ENCODE results near the gene KRT6C. TPM values are rescaled to one million over a fixed set of nuclear protein-coding genes. Genes with fewer than 3 reads are reported as not detected.
"Not testable (repeated sequence)": the region's sequence is repeated elsewhere in the genome, so short reads cannot be mapped to it uniquely, and the experiment has no call there.

Gene KRT6C
- total RNA-seq, 6 experiments from 2014 or later: 0.15 TPM; not detected in 5

- H3K36me3 ChIP-seq: no peaks in the 10 kb centered on the region
- no peak for DNase-seq
- no peak for TF ChIP-seq CTCF (IDR thresholded peaks at IDR 0.05)
- no peak for TF ChIP-seq POLR2A (IDR thresholded peaks at IDR 0.05)
- ATAC-seq: no peak
- no peak overlapping the region for H3K27ac ChIP-seq
- H3K4me1 ChIP-seq: no peaks in the 10 kb centered on the region
- H3K4me3 ChIP-seq: no peak overlapping the region
- H3K9me3 ChIP-seq: no peaks in the 10 kb centered on the region
- no peaks in the 10 kb centered on the region for H3K27me3 ChIP-seq
- intact Hi-C loops (cut with DNase I): no loop called here
- WGBS (ENCODE audit: insufficient coverage, low coverage, low lambda C conversion rate, missing lambda C conversion rate): 47% methylated on average over 3 of the region's 3 CpGs
Measured at GRCh38 chr12:52454411-52455201, 19.0 kb downstream of the KRT6C start.

- WGBS (ENCODE audit: insufficient coverage, low coverage, low lambda C conversion rate, missing lambda C conversion rate): 76% methylated on average over 3 of the region's 6 CpGs
- intact Hi-C loops (cut with DNase I): no loop called here
Measured at GRCh38 chr12:52452101-52452500, 21.5 kb downstream of the KRT6C start, which contains the start of gene KRT6B. Gene KRT6B, minus strand, starts transcription at chr12:52452146. Its CDS starts 68 bp downstream, at chr12:52452078.

DNA sequence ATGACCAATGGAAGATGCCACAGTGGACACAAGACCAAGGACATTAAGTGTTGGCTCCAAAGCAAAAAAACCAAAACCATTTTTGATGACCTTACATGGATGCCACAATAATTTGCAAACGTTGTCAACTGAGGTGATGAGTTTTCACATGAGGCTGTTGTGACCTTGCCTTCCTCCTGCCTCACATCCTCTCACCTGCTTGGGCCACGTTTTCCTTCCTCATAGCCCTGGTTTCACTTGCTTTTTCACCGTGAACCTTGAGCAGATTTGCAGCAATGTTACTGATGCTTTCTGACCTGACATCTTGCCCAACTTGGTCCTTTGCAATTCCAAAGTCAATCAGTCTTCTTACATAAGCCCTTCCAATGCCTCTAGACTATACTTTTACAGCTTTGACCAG is 25.4 kb downstream of the KRT6C start:
- Histone ChIP-seq H3K36me3 (no peaks in the 10 kb centered on the region), H3K4me3 (no peak overlapping the region), H3K27ac (no peak overlapping the region), H3K27me3 (no peaks in the 10 kb centered on the region), H3K4me1 (no peaks in the 10 kb centered on the region), H3K9me3 (no peaks in the 10 kb centered on the region)
- TF ChIP-seq POLR2A (IDR thresholded peaks at IDR 0.05): no peak
- no peak for TF ChIP-seq CTCF (IDR thresholded peaks at IDR 0.05)
- intact Hi-C loops (cut with DNase I): no loop called here
- ATAC-seq (no peak), DNase-seq (no peak)
- WGBS (ENCODE audit: insufficient coverage, low coverage, low lambda C conversion rate, missing lambda C conversion rate): 28% methylated on average over 3 of the region's 3 CpGs

More at GRCh38 chr12:52452101-52452500, 21.5 kb downstream of the KRT6C start, which contains the start of gene KRT6B:
- DNase-seq: no peak
- TF ChIP-seq CTCF (IDR thresholded peaks at IDR 0.05): no peak
- no peak for TF ChIP-seq POLR2A (IDR thresholded peaks at IDR 0.05)
- Histone ChIP-seq H3K27ac (no peak within 1 kb of the TSS), H3K27me3 (no peaks in the 10 kb centered on the region), H3K36me3 (no peaks in the 10 kb centered on the region), H3K4me1 (no peaks in the 10 kb centered on the region), H3K4me3 (no peak within 1 kb of the TSS), H3K9me3 (no peaks in the 10 kb centered on the region)
- ATAC-seq: no peak

DNA sequence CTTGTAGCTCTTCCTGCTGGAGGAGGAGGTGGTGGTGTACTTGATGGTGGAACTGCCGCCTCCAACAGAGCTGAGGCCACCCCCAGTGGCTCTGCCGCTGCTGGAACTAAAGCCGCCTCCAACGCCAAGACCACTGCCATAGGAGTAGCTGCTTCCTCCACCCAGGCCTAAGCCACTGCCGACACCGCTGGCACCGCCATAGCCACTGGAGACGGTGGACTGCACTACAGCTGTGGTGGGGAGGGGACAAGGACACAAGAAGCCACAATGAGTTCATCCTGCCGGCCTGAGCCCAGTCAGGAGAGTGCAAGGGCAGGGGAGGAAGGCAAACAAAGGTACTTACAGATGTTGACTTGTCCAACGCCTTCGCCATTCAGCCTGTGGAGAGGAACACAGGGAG is 26.4 kb downstream of the KRT6C start:
- WGBS (ENCODE audit: insufficient coverage, low coverage, low lambda C conversion rate, missing lambda C conversion rate): 60% methylated on average over 2 of the region's 11 CpGs
- H3K36me3 ChIP-seq; ATAC-seq; intact Hi-C loops (cut with DNase I); H3K9me3 ChIP-seq; H3K4me3 ChIP-seq; H3K27me3 ChIP-seq; H3K27ac ChIP-seq; H3K4me1 ChIP-seq; DNase-seq: not testable (repeated sequence)

GRCh38 chr12:52446367-52447045 is 27.1 kb downstream of the KRT6C start:
- TF ChIP-seq POLR2A (IDR thresholded peaks at IDR 0.05) (no peak), CTCF (IDR thresholded peaks at IDR 0.05) (no peak)
- Histone ChIP-seq H3K9me3 (no peaks in the 10 kb centered on the region), H3K27me3 (no peaks in the 10 kb centered on the region), H3K4me1 (no peaks in the 10 kb centered on the region), H3K36me3 (no peaks in the 10 kb centered on the region), H3K27ac (no peak overlapping the region), H3K4me3 (no peak overlapping the region)
- WGBS (ENCODE audit: insufficient coverage, low coverage, low lambda C conversion rate, missing lambda C conversion rate): 61% methylated on average over 6 of the region's 6 CpGs
- intact Hi-C loops (cut with DNase I): no loop called here
- DNase-seq: no peak
- no peak for ATAC-seq

Measured in right lobe of liver (tissue), 6 donors.